HG03097 (cell line): ENCODE measurements around the gene NSF.
"Not testable (repeated sequence)": the region's sequence is repeated elsewhere in the genome, so short reads cannot be mapped to it uniquely, and the experiment has no call there.

Experiments
- ATAC-seq: cut with Tn5 transposase; IDR thresholded peaks from one replicate; pipeline ENCODE4 v1.9.1; 2021; ENCODE audit not compliant: unreplicated experiment, low FRiP score

The NSF gene

DNA sequence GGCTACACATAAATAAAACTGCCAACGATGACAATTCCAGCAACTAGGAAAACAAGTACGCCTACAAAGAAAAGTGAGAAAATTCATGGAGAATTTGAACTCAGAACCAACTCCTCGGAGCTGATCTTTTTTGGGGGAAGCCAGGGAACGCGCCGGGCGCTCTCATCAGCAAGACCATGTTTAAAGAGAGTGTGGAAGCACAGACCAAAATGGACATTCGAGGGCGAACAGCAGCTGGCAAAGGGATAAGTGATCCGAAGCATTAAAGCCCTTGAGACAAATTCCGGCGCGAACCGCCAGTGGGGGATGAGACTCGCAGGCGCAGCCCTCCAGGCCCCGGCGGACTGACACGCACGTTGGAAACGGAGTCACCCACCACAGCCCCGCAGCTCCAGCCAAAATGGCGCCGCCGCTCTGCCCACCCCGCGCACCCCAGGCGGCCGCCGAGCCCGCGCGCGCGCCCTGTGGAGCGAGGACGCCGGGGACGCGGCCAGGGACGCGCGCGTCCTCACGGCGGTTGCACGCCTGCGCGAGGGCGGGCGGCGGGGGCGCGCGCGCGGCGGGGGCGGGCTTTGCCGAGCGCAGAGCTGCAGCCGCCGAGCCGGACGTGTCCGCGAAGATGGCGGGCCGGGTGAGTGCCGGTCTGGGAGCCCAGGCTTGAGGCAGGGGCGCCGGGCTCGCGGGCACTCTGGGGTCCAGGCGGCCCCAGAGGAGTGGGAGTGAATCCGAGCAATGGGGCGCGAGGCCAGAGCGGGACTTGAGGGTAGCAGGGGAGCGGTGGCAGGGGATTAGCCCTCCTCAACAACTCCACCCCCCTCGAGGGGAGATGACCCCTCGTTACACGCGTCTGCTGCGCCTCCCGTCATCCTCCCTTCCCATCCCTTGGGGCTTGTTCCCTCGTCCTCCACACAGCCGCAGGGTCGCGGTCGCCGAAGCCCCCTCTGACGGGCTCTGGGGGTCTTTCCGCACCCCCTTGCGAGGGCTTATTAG, at the start of gene NSF:
TSS of gene NSF (plus strand) at position 513 of the 990 bp plus-strand sequence. CDS start at position 620, 107 bp downstream.
- ATAC-seq, result peak; percentile 76

DNA sequence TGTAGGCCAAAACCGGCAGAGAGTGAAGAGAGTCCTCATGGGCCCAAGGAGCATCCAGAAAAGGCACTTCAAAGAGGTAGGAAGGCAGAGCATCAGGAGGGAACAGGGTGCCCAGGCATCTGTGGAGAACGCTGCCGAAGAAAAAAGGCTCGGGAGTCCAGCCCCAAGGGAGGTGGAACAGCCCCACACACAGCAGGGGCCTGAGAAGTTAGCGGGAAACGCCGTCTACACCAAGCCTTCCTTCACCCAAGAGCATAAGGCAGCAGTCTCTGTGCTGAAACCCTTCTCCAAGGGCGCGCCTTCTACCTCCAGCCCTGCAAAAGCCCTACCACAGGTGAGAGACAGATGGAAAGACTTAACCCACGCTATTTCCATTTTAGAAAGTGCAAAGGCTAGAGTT, 41.9 kb upstream of the NSF start:
- ATAC-seq, result not testable (repeated sequence)

DNA sequence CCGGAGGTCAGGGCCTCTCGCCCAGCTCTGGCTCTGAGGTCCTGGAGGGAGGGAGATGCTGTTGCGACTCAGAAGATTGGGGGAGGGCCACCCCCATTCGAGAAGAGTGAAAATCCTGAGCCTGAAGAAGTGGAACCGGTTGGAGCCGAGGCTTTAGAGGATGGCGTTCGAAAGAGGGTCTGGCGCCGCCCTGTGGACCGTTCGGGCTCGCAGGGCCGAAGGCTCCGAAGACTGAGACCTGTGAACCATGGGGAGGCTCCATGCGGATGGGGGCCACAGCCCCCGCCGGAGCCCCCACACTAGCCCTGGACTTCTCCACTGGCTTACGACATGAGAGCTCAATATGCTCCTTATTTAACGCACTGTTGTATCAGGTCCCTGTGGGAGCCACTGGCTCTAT, 31.3 kb upstream of the NSF start:
- not testable (repeated sequence) for ATAC-seq

DNA sequence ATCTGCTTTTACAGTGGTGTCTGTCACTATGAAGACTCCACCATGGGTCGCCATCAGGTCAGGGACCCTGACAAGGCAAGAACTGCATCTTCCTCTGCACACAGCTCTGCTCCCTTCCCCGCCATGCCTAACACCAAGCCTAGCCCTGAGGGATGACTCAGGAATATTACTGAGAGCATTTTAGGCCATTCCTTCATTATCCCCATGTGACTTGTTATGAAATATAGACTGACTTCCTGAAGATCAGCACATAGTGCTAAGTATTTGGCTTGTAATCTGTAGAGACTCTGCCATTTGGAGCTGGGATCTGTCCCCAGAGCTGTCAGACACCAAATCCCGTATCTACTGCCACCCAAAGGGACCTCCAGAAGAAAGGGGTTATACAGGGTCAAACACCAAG, 30.4 kb upstream of the NSF start:
- not testable (repeated sequence) for ATAC-seq

DNA sequence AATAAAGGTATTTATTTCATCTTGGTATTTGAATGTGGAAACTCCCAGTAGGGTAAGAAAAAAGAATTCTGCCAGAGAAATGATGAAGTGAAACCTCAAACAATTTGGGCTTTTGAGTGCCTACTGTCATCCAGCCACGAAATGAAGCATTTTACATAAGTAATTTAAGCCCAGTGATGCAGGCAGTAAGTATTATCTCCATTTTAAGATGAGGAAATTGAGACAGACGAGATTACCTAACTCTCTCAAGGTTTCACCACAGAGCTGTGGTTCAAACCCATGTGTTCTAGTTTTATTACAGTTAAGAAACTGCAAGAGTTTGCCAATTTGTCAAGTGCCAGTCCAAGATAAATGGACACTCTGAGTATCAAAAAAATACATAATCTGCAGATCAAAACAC, 24.2 kb upstream of the NSF start:
- not testable (repeated sequence) for ATAC-seq

DNA sequence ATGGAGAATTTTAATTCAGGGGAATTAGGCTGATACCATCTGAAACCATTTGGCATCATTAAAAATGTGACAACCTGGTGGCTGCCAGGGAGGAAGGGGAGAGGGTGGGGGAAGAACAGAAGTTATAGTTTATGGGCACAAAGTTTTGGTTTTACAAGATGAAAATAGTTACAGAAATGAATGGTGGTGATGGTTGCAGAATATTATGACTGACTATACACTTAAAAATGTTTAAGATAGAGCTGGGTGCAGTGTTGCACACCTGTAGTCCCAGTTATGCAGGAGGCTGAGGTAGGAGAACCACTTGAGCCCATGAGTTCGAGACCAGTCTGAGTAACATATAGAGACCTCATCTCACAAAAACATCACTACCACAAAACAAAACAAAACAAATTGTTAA, 23.5 kb upstream of the NSF start:
- ATAC-seq, result not testable (repeated sequence)

DNA sequence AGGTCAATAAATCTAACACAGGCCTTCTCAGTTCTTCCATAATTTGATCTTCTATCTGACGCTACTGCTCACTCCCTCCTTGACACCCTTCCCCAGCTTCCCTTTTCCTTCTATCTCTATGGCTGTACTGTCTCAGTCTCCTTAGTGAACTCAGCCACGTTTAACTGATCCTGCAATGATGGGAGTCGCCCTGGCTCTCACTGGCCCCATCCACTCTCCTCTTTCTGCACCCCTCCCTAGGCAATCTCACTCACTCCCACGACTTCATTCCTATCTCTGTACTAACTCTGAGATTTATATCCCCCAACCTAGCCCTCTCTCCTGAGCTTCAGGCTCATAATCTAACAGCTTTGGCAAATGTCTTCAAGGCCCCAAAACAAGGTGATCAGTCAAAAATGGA, 18.7 kb upstream of the NSF start:
- ATAC-seq, result not testable (repeated sequence)

DNA sequence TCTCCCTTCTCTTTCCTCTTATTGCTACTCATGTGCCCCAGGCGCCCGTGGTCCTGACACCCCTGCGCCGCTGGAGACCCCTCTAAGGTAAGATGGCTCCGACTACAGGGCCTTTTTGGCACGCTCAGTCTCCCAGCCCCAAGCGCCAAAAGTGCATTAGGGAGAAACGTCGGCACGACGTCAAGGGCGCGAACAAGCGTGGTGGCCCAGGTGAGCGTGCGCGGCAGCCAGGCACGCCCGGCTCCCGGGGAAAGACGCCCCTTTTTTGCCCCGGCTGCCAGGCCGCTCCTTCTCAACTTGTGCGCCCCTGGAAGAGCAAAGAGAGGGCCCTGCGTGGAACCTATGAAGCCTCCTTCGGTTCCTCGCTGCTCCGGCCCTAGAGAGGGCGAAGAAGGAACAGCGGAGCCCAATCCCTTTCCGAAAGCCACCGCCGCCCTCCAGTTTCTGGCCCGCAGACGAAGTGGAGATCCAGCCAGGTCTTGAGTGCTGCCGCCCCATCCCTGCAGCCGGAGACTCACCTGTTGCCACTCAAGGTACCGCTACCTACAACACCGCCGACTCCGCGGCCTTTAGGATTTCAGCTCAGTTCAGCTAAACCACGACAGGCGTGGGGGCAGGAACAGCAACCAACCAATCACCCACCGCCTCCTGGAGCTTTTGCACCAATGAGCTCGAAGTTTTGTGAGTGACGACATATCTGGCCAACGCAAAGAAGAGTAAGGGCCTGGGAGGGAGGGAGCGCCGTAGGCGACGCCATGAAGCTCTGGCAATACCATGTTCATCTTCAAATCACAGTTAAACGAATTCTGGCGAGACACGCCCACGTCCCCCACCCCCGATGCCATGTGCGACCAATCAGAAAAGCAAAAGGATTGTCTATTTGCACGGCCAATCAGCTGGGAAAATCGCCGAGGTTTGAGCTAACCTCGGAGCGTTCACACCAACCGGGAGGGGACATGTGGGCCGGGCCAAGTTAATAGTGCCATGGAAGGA, 11.1 kb upstream of the NSF start, which contains the start of gene ARL17A:
TSS of gene ARL17A (minus strand) at position 609 of the 993 bp plus-strand sequence. CDS start 3,369 bp downstream, outside the sequence.
- ATAC-seq, result peak; percentile 88

DNA sequence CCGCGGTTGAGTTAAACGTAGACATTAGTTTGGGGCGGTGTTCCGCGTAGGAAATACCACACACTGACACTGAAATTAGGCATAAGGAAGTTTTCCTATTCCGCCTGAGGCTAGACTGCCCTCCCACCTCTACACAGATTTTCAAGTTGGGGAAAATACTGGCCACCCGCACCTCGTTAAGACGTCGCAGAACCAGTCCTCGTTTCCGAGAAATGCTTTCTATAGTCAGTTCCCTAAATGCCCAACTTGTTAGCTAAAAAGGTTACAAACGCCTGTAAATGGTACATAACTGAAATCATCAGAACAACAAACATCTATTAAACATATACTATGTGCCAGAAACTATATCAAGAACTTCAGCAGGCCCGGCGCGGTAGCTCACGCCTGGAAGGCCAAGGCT, 10.4 kb upstream of the NSF start:
- not testable (repeated sequence) for ATAC-seq

GRCh38 chr17:46585444-46585843, 5.0 kb upstream of the NSF start:
- not testable (repeated sequence) for ATAC-seq

- not testable (repeated sequence) for ATAC-seq
These were observed 863 bp downstream of the NSF start for GRCh38 chr17:46591332-46591731.

DNA sequence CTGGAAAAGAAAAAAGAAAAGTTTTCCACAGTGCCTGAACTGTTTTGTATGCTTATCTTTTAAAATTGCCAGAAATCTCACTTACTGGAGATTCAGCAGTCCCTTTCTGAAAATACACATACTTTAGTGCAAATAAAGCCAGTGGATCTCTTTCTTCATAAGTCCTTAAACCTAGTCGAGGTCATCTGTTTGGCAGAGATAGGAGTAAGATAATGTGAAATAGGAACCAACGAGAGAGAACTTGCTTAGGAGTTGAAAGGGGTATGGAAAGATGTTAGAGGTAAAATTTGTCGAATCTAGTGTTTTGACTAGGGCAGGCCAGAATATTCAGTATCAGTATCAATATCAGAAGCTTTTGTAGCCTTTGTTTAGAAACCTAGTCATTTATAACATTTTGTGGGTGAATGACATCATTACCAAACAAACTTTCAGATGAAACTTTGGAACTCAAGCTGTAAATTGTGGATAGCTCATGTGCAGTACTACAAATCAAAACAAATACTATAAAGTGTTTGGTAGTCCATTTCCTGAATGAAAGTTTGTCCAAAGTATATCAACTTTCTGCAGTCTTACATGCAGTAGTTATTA, 8.0 kb downstream of the NSF start:
- not testable (repeated sequence) for ATAC-seq

GRCh38 chr17:46600767-46601166, 10.3 kb downstream of the NSF start:
- ATAC-seq, result not testable (repeated sequence)

DNA sequence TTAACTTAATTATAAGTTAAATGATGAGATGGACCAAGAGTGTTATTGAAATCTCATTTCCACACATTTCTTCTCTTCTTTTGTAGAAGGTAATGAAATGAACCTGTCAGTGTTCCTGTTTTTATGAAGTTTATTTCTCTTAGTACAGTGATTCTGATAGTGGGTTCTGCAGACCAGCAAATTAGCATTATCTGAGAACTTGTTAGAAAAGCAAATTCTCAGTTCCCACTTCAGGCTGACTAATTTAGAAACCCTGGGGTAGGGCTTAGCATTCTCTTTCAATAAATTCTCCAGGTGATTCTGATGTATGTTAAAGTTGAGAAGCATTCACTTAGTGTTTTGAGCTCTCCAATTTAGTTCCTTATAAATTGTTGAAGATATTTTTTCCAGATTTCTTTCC, 12.7 kb downstream of the NSF start:
- not testable (repeated sequence) for ATAC-seq

GRCh38 chr17:46611304-46611703, 20.8 kb downstream of the NSF start:
- not testable (repeated sequence) for ATAC-seq

GRCh38 chr17:46613876-46614275, 23.4 kb downstream of the NSF start:
- not testable (repeated sequence) for ATAC-seq

GRCh38 chr17:46617121-46617520, 26.7 kb downstream of the NSF start:
- ATAC-seq, result not testable (repeated sequence)

GRCh38 chr17:46618975-46619374, 28.5 kb downstream of the NSF start:
- ATAC-seq, result not testable (repeated sequence)

DNA sequence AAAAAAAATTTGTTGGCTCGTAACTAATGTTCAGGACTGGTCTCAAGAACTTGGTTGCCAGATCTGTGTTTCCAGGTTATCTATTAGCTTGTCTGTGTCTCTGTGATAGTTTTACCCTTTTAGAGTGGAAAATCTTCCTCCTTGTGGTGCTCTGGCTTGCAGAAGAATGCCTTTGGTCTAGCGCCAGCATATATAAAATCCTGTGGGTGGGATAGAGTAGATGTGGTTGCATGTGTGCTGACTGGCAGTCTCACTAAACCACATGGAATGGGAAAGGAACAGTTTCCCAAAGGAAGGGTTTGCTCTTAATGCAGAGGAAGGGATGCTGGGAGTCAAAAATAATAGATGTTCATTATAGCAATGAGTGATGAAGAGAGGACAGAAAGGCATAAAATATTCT, 33.3 kb downstream of the NSF start:
- not testable (repeated sequence) for ATAC-seq

DNA sequence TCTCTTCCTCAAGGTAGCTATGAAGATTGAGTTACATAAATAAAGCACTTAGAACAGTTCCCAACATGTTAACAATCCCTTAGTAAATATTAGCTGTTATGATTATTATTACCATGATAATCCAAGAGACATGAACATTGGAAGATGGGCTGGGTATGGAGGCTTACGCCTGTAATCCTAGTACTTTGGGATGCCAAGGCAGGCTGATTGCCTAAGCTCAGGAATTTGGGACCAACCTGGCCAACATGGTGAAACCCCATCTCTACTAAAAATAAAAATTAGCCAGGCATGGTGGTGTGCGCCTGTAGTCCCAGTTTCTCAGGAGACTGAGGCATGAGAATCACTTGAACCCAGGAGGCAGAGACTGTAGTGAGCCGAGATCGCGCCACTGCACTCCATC, 34.3 kb downstream of the NSF start:
- ATAC-seq, result not testable (repeated sequence)
